Activated CD4-positive, alpha-beta T cell treated with anti-CD3 and anti-CD28 coated beads for 48 hours (primary cell): ENCODE results near the gene GNAQ.

Source experiments
- DNase-seq: peaks from one replicate; pipeline ENCODE4 v3.0.0-alpha.2; 2020

Gene GNAQ

DNA sequence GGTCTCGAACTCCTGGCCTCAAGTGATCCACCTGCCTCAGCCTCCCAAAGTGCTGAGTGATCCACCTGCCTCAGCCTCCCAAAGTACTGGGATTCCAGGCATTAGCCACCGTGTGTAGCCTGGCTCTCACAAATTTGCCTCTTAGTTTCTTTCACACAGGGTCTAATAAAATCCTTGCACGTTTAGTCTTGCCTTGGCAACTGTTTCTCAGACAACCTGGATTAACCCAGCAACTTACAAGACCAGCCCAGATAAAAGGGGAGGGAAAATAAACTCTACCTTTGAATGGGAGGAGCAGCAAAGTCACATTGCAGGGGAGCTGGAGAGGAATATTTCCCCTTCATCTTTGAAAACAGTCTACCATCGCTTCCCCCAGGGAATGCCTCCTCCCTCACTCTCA is 354.2 kb downstream of the GNAQ start:
- no peak for DNase-seq

DNA sequence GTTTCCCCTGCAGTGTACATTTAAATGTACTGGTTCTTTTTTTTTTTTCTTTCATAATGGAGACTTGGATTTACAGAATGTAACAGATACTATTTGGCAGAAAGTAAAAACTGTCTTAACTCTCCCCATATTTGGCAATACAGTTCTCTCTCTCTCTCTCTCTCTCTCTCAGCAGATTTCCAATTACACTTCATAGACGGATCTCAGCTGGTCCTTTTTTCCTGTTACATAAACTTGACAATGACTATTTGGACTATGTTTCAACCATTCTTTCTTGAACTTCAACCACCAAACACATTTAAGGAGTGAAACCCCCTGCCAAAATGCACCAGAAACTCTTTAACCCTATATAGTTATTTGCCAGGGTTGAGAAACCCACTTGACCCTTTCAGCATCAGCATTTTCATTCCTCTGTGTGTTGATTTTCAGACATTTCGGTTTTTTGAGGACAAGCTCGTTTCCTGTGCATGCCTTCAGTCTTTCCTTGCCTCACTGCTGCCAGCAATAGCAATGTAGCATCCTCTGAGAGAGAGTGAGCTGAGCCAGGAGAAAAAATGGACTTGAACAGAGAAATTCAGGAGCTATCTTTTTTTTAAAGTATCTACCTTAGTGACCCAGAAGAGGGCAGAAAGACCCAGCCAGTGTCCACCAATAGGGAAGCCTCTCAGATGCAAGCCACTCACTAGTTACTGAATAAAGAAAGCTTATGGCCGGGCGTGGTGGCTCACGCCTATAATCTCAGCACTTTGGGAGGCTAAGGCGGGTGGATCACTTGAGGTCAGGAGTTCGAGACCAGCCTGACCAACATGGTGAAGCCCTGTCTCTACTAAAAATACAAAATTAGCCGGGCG is 357.4 kb downstream of the GNAQ start:
- DNase-seq = no peak

DNA sequence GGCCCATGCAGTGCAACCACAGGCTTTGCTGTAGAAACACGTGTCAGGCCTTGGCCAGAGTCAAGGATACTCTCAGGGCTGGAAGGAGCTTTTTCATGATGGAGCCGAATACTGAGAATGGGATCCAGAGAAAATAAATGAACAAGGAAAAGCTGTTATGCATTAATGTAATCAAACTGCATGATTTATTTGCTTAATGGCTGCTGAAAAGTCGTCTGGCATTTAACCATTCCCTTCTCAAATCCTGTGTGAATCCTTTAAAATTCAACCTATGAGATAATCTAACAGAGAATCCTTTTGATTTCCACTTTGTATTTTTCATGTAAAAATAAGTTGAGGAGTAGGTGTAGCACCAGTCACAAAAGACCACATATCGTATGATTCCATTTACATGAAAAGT is 359.4 kb downstream of the GNAQ start:
- DNase-seq = no peak

DNA sequence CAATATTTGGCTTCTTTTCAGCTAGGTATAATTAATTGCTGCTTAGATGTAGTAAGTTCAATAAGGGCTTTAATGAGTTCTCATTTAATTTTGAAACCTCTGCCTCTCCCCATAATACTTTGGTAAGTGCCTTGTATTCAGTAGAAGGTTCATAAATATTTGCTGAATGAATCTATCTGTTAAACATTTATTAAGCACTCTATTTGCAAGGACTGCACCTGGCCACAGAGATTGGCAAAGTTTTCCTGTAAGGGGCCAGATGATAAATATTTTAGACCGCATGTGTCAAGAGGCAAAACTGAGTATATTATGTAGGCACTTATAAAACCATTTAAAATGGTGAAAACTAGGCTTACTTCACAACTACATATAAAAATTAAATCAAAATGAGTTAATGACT is 364.5 kb downstream of the GNAQ start:
- DNase-seq = no peak
